B cell (primary cell): Measurements from ENCODE around the gene NACA.

ENCODE experiments used
- EZH2 ChIP-seq: IDR thresholded peaks from 2 replicates; pipeline ENCODE4 v1.6.1; 2012; ENCODE audit warnings: borderline replicate concordance, low read depth, mild to moderate bottlenecking, moderate library complexity, low read length; ENCODE audit not compliant: insufficient read depth, poor library complexity, severe bottlenecking
- TF ChIP-seq, protein P1 (sequence below): fragments of 200-600 bp; IDR thresholded peaks from one replicate; pipeline ENCODE4 v1.8.0; 2022; ENCODE audit warnings: antibody characterized with exemption, mild to moderate bottlenecking

DNA sequence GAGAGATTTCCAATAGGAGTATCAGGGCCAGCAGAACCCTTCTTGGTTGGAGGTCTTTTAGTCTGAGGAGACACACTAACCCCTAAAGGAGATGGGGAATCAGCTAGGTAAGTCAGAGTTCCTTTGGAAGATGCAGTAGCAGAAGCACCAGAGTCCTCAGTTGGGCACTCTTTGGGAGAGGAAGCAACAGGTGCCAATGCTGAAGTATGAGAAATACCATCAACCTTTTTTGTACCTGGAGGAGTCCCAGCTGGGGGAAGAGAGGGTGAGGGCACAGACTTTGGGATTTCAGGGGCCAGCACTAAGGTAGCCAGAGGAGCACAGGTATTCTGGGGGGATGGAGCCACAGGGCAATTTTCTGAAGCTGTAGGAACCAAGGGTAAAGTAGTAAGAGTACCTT is 6.0 kb downstream of the NACA start:
- TF ChIP-seq, protein P1, sequence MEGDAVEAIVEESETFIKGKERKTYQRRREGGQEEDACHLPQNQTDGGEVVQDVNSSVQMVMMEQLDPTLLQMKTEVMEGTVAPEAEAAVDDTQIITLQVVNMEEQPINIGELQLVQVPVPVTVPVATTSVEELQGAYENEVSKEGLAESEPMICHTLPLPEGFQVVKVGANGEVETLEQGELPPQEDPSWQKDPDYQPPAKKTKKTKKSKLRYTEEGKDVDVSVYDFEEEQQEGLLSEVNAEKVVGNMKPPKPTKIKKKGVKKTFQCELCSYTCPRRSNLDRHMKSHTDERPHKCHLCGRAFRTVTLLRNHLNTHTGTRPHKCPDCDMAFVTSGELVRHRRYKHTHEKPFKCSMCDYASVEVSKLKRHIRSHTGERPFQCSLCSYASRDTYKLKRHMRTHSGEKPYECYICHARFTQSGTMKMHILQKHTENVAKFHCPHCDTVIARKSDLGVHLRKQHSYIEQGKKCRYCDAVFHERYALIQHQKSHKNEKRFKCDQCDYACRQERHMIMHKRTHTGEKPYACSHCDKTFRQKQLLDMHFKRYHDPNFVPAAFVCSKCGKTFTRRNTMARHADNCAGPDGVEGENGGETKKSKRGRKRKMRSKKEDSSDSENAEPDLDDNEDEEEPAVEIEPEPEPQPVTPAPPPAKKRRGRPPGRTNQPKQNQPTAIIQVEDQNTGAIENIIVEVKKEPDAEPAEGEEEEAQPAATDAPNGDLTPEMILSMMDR: no peak
- TF ChIP-seq EZH2: no peak
